Karpas-422 (cell line): ENCODE data around the gene FRMD4B. TPM values are rescaled to one million over a fixed set of nuclear protein-coding genes. Genes with fewer than 3 reads are reported as not detected.

ENCODE experiments used
- DNase-seq: peaks from one replicate; pipeline ENCODE4 v3.0.0-alpha.2; 2015
- H2AFZ ChIP-seq: fragments of 200-600 bp; sonication (generic); 2 replicates; pipeline ENCODE4 v1.6.1; 2014; ENCODE audit warnings: antibody characterized with exemption, low read length, mixed read lengths
- H3K27ac ChIP-seq: fragments of 200-600 bp; sonication (generic); 2 replicates; pipeline ENCODE4 v1.5.1; 2014; ENCODE audit warnings: mild to moderate bottlenecking, low read length, moderate library complexity
- H3K27me3 ChIP-seq: fragments of 200-600 bp; sonication (generic); 2 replicates; pipeline ENCODE4 v1.6.1; 2014; ENCODE audit warnings: low read length, mixed read lengths
- H3K36me3 ChIP-seq: fragments of 200-600 bp; sonication (generic); 2 replicates; pipeline ENCODE4 v1.6.1; 2014; ENCODE audit warnings: low read length, mixed read lengths; ENCODE audit not compliant: insufficient read depth
- H3K4me1 ChIP-seq: fragments of 200-600 bp; sonication (generic); 2 replicates; pipeline ENCODE4 v1.6.1; 2014; ENCODE audit warnings: mild to moderate bottlenecking, low read length, mixed read lengths
- H3K4me2 ChIP-seq: fragments of 200-600 bp; sonication (generic); 2 replicates; pipeline ENCODE4 v1.6.1; 2014; ENCODE audit warnings: low read length, low read depth, mild to moderate bottlenecking; ENCODE audit not compliant: poor library complexity, severe bottlenecking
- H3K4me3 ChIP-seq: fragments of 200-600 bp; sonication (generic); 2 replicates; pipeline ENCODE4 v1.5.1; 2014; ENCODE audit warnings: mild to moderate bottlenecking, antibody characterized with exemption, low read length, mixed read lengths
- H3K79me2 ChIP-seq: fragments of 200-600 bp; sonication (generic); 2 replicates; pipeline ENCODE4 v1.6.1; 2014; ENCODE audit warnings: mild to moderate bottlenecking, low read length, mixed read lengths
- H3K9ac ChIP-seq: fragments of 200-600 bp; sonication (generic); 2 replicates; pipeline ENCODE4 v1.6.0; 2014; ENCODE audit warnings: low read length
- H3K9me2 ChIP-seq: fragments of 200-600 bp; sonication (generic), shearing (Covaris generic); replicated peaks from 2 replicates; pipeline ENCODE4 v1.6.0; 2014; ENCODE audit warnings: mild to moderate bottlenecking, low read length, moderate library complexity; ENCODE audit not compliant: insufficient read depth
- H3K9me3 ChIP-seq: fragments of 300-700, 200-600 bp; sonication (generic); 2 replicates; pipeline ENCODE4 v1.6.1; 2014; ENCODE audit warnings: low read length, mixed read lengths
- H4K20me1 ChIP-seq: fragments of 200-600 bp; sonication (generic); 2 replicates; pipeline ENCODE4 v1.6.1; 2014; ENCODE audit warnings: mild to moderate bottlenecking, antibody characterized with exemption, low read length, low read depth; ENCODE audit not compliant: insufficient read depth
- total RNA-seq: library from RNA; depleted of rRNA; stranded (reverse); fragments of >200 nt; shearing (Covaris generic); gene quantifications from 2 replicates; pipeline ENCODE4 v1.2.3, GENCODE V29; 2014; ENCODE audit warnings: low replicate concordance

The FRMD4B gene
- total RNA-seq, 1 experiment from 2014 or later, result not detected

DNA sequence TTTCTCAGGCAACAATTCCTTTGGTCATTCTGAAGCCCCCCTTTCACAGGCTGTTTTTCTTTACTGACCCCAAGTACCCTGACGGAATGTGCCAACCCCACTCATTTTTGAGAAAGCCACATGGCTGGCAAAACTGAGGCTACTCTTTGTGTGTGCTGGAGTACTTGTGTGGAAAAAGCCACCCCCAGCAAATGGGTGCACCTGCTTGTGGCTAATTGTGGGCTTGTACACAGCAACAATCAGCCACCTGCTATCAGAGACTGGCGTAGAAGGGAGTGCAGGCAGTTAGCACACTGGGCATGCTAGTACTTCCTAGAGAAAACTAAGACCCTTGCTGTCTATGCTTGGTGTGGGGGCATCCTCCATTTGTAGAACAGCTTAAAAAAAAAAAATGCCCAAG lies 153.4 kb downstream of the FRMD4B start:
- H3K4me3 ChIP-seq, result no peak overlapping the region
- H3K36me3 ChIP-seq, result no peaks in the 10 kb centered on the region
- H2AFZ ChIP-seq, result no peak overlapping the region
- H3K79me2 ChIP-seq, result no peaks in the 10 kb centered on the region
- no peaks in the 10 kb centered on the region for H3K27me3 ChIP-seq
- H3K9ac ChIP-seq, result no peak overlapping the region
- H3K4me2 ChIP-seq, result no peak overlapping the region
- no peaks in the 10 kb centered on the region for H3K4me1 ChIP-seq
- no peaks in the 10 kb centered on the region for H3K9me3 ChIP-seq
- no peak overlapping the region for H3K27ac ChIP-seq
- H3K9me2 ChIP-seq, result no peaks in the 10 kb centered on the region
- no peak for DNase-seq
- H4K20me1 ChIP-seq, result no peaks in the 10 kb centered on the region

DNA sequence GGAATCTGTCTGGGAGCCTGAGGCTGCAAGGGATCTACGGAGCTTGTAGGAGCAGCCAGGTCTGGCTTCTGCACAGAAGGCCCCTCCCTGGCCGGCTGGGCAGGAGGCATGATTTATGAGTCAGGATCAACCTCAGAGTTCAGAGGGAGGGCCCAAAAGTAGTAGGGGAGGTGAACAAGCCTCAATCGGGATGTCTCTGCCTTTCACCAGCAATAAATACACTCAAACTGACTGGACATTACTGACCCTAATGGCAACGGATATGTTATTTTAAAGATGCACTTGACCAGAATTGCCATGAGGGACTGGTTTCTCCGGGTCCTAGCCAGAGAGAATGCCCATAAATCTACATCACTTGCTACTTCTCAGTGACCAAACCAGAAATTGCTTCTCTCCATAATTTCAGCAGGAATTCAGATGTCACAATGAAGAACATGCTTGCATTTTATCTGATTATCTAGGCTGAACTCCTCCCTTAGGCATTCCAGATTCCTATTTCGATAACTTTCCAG lies 153.9 kb downstream of the FRMD4B start:
- Histone ChIP-seq H3K4me3 (no peak overlapping the region), H3K79me2 (no peaks in the 10 kb centered on the region), H3K9me2 (no peaks in the 10 kb centered on the region), H3K9me3 (no peaks in the 10 kb centered on the region), H3K27me3 (no peaks in the 10 kb centered on the region), H2AFZ (no peak overlapping the region), H3K9ac (no peak overlapping the region), H3K4me1 (no peaks in the 10 kb centered on the region), H4K20me1 (no peaks in the 10 kb centered on the region), H3K27ac (no peak overlapping the region), H3K4me2 (no peak overlapping the region), H3K36me3 (no peaks in the 10 kb centered on the region)
- no peak for DNase-seq

DNA sequence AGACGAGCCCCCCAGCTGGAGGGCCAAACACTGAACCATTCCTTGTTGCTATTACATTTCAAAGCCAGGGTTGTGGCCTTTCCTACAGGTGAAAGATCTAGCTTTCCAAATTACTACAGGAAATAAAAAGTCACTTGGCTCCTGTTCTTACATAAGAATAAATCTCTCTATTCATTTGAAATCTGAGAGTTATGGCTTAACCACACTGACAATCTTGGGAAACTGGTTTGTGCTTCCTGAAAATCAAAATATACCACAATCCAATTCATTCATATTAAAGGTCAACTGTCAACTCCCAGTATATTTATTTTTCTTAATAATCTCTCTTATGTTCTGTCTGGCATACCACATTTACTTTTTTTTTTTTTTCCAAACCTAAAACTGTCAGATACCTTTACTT lies 159.8 kb downstream of the FRMD4B start:
- H4K20me1 ChIP-seq, result no peaks in the 10 kb centered on the region
- H3K79me2 ChIP-seq, result no peaks in the 10 kb centered on the region
- H3K27me3 ChIP-seq, result no peaks in the 10 kb centered on the region
- no peaks in the 10 kb centered on the region for H3K9me3 ChIP-seq
- no peak overlapping the region for H3K9ac ChIP-seq
- no peak overlapping the region for H3K27ac ChIP-seq
- no peak overlapping the region for H3K4me3 ChIP-seq
- H3K9me2 ChIP-seq, result no peaks in the 10 kb centered on the region
- no peaks in the 10 kb centered on the region for H3K36me3 ChIP-seq
- DNase-seq, result no peak
- H2AFZ ChIP-seq, result no peak overlapping the region
- no peaks in the 10 kb centered on the region for H3K4me1 ChIP-seq
- no peak overlapping the region for H3K4me2 ChIP-seq

DNA sequence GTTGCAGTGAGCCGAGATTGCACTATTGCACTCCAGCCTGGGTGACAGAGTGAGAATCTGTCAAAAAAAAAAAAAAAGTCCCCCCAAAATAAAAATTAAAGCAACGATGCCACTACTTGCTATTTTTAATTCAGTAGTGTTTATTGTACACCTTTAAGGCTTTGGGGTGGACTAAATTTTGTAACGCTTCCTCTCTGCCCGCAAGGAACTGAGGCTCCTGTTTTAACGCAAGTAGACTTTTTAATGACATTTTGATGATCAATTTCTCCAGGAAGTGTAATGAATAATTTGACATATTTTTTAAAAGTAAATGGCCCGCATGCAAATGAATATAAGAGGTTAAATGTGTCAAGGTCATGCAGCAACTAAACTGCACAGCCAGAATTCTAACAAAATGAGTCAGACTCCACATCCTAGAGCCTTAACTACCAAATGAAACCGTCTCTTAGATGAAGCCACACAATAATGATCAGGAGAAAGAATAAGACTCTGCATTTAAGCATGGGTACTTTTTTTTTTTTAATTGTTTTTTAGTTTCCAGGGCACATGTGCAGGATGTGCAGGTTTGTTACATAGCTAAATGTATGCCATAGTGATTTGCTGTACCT lies 166.7 kb downstream of the FRMD4B start:
- Histone ChIP-seq H3K4me3 (no peak overlapping the region), H3K36me3 (no peaks in the 10 kb centered on the region), H3K9ac (no peak overlapping the region), H4K20me1 (no peaks in the 10 kb centered on the region), H3K4me2 (no peak overlapping the region), H3K9me3 (no peaks in the 10 kb centered on the region), H3K27ac (no peak overlapping the region), H3K79me2 (no peaks in the 10 kb centered on the region), H2AFZ (no peak overlapping the region), H3K4me1 (no peaks in the 10 kb centered on the region), H3K27me3 (no peaks in the 10 kb centered on the region), H3K9me2 (no peaks in the 10 kb centered on the region)
- DNase-seq, result no peak

DNA sequence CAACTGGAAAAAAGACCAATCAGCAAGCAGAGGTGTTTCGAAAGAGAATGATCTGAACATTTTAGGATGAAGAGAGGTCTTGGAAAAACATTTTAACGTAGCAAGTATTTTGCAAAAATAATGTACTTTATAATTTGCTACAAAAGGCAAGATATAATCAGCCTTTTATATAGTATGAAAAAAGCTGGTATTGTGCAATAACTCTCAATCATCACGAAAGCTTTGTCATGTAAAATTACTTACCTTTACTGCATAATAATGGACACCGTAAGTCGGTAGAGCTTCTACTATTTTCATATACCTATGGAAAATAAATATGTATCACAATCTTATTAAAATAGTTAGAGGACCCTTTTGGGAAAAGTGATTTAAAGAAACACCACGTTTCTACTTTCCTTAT lies 167.8 kb downstream of the FRMD4B start:
- H2AFZ ChIP-seq, result no peak overlapping the region
- H4K20me1 ChIP-seq, result no peaks in the 10 kb centered on the region

DNA sequence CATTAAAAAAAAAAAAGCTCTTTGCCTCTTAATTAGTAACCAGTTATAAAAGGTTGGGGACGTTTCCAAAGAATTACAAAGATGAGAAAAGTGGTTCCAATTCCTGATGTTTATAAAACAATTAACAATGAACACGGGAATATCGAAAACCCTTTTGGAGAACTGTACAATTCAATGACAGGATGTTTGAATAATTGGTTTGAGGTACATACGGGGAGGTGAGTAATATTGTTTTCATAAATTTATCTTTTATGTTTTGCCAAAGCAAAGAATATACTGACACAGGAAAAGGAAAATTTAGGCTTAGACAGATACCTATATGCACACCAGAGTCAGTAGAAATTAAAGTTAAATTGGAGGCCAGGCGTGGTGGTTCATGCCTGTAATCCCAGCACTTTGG lies 168.9 kb downstream of the FRMD4B start:
- H3K9me3 ChIP-seq, result no peaks in the 10 kb centered on the region
- no peak for DNase-seq
- H4K20me1 ChIP-seq, result no peaks in the 10 kb centered on the region
- H3K36me3 ChIP-seq, result no peaks in the 10 kb centered on the region
- no peak overlapping the region for H3K9ac ChIP-seq
- H3K27me3 ChIP-seq, result no peaks in the 10 kb centered on the region
- no peaks in the 10 kb centered on the region for H3K9me2 ChIP-seq
- H3K4me3 ChIP-seq, result no peak overlapping the region
- H3K4me2 ChIP-seq, result no peak overlapping the region
- no peak overlapping the region for H2AFZ ChIP-seq
- H3K27ac ChIP-seq, result no peak overlapping the region
- H3K4me1 ChIP-seq, result no peaks in the 10 kb centered on the region
- no peaks in the 10 kb centered on the region for H3K79me2 ChIP-seq

More for the DNA sequence above, 167.8 kb downstream of the FRMD4B start:
- H3K4me3 ChIP-seq, result no peak overlapping the region
- no peaks in the 10 kb centered on the region for H3K4me1 ChIP-seq
- H3K9ac ChIP-seq, result no peak overlapping the region
- no peak overlapping the region for H3K4me2 ChIP-seq
- H3K36me3 ChIP-seq, result no peaks in the 10 kb centered on the region
- DNase-seq, result no peak
- H3K27me3 ChIP-seq, result no peaks in the 10 kb centered on the region
- no peak overlapping the region for H3K27ac ChIP-seq
- no peaks in the 10 kb centered on the region for H3K9me2 ChIP-seq
- H3K79me2 ChIP-seq, result no peaks in the 10 kb centered on the region
- H3K9me3 ChIP-seq, result no peaks in the 10 kb centered on the region

DNA sequence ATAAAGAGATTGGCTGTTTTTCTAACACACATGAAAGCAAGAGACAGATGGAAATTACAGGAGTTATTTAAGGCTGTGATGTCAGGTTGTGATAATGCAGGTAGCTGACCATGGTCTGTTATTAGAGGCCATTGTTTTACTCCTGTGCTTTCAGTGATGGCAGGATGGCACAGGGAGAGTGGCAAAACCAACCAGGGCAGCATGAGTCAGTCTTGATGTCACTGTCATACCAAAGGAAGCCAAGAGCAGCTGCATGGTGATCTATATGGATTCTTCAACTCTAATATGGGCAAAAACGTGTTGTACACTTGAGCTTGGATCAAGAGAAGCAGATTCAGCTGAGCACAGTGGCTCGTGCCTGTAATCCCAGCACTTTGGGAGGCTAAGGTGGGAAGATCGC lies 171.6 kb downstream of the FRMD4B start:
- Histone ChIP-seq H3K9ac (no peak overlapping the region), H3K27ac (no peak overlapping the region), H3K4me3 (no peak overlapping the region), H3K9me3 (no peaks in the 10 kb centered on the region), H3K79me2 (no peaks in the 10 kb centered on the region), H3K4me1 (no peaks in the 10 kb centered on the region), H3K9me2 (no peaks in the 10 kb centered on the region), H3K36me3 (no peaks in the 10 kb centered on the region), H3K27me3 (no peaks in the 10 kb centered on the region), H3K4me2 (no peak overlapping the region), H4K20me1 (no peaks in the 10 kb centered on the region), H2AFZ (no peak overlapping the region)
- no peak for DNase-seq

DNA sequence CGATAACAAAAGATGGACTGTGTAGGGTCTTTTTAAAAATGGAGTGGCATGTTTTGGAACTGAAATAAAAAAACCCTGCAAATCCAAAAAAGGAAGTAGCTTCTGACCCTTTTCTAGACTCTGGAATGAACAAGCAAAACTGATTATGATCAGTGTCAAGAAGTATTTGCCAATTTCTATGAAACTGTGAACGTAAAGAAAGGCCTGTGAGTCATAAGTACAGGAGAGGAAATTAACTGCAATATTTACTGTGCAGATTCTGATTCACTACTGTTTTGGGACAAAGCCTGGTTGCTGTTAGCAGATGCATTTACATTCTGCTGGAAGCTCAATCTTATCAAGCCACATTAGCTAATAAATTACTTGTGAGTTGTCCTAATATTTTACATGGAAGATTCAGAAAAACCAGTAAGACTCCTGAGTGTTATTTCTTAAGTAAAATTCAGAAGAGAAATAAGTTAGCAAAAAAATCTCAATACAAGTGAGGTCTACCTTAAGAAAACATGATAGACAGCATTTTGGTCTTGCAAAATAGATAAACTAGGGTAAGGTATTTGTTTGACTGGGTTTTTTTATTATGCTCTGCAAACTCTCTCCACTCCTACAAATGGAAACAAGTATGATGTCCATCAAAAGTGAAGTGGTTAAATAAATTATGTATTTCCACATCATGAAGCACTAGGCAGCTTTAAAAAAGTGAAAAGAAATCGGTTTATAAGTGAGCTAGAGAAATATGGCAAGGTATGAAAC lies 173.3 kb downstream of the FRMD4B start:
- Histone ChIP-seq H3K9me3 (no peaks in the 10 kb centered on the region), H3K4me3 (no peak overlapping the region), H3K36me3 (no peaks in the 10 kb centered on the region), H3K9ac (no peak overlapping the region), H4K20me1 (no peaks in the 10 kb centered on the region), H3K27me3 (no peaks in the 10 kb centered on the region), H3K4me1 (no peaks in the 10 kb centered on the region), H3K9me2 (no peaks in the 10 kb centered on the region), H3K79me2 (no peaks in the 10 kb centered on the region), H2AFZ (no peak overlapping the region), H3K27ac (no peak overlapping the region), H3K4me2 (no peak overlapping the region)
- no peak for DNase-seq
